ENCODE results near the gene BTN1A1.
"Not testable (repeated sequence)": the region's sequence is repeated elsewhere in the genome, so short reads cannot be mapped to it uniquely, and the experiment has no call there.

The BTN1A1 gene

DNA sequence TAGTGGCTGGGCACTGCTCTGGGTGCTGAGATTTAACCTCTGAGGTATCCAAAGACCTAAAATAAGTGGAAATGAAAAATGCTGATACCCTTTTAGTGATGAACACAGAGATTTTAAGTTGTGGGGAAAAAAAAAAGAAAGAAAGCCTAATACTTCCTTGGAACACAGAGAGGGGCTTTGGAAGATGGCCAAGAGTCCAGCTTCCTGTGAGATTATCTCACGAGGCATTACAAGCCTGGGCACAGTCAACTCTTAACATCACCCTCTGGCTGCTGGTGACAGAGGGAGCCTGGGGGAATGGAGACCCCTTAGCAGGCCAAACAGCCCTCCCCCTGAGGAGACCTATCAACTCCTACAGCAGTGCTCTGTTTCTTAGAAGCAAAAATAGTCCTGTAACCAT, 22.7 kb upstream of the BTN1A1 start:
- no peak for DNase-seq

DNA sequence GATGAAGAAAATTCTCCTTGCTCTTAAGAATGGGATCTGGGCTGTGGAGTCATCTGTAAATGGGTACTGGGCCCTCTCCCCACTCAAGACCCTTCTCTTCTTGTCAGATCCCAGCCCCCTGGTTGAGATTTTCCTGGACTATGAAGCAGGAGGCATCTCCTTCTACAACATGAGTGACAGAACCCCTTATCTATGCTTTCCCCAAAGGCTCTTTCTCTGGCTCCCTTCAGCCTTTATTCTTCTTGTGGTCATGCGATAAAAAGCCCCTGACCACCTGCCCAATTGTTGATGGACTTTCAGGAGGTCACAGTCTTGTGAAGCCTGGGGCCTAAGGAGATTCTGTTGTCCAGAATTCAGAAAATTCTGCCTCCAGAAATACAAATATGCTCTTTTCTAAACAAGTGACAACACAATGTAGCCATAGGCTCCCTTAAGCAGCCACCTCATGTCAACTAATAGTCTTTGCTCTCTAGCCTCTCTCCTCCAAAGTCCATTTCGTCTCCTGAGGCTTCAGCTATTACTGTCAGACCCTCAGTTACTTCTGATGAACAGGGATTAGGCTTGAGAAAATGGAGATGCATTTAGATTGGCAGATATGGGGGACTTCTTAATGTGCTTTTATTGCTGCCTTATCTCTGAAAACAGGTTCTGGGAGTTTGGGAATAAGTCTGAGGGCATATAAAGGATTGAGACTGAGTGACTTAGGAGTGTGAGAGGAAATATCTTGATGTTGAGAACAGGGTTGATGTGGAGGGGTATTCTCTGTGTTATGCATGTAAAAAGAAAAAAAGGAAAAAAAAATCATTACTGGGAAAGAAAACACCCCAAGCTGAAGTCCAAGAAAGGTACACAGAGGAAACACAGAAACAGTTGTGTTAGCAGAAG, 21.8 kb upstream of the BTN1A1 start:
- no peak for DNase-seq

GRCh38 chr6:26478985-26479278, 21.2 kb upstream of the BTN1A1 start:
- no peak for DNase-seq

- no peak for DNase-seq
Measured at GRCh38 chr6:26482338-26482737, 17.8 kb upstream of the BTN1A1 start.

GRCh38 chr6:26483727-26484126, 16.4 kb upstream of the BTN1A1 start:
- DNase-seq = no peak

GRCh38 chr6:26484161-26484560, 15.9 kb upstream of the BTN1A1 start:
- DNase-seq = no peak

GRCh38 chr6:26485112-26485780, 14.9 kb upstream of the BTN1A1 start:
- no peak for DNase-seq

DNA sequence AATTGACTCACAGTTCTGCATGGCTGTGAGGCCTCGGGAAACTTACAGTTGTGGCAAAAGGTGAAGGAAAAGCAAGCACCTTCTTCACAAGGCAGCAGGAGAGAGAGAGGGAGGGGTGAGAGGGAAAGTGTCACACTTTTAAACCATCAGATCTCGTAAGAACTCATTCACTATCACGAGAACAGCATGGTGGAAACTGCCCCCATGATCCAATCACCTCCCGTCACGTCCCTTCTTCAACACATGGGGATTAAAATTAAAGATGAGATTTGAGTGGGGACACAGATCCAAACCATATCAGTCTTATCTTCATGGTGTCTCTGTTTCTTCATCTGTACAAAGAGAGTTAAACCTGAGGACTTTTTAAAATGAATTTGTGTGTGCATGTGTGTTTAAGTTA, 13.7 kb upstream of the BTN1A1 start:
- no peak for DNase-seq

DNA sequence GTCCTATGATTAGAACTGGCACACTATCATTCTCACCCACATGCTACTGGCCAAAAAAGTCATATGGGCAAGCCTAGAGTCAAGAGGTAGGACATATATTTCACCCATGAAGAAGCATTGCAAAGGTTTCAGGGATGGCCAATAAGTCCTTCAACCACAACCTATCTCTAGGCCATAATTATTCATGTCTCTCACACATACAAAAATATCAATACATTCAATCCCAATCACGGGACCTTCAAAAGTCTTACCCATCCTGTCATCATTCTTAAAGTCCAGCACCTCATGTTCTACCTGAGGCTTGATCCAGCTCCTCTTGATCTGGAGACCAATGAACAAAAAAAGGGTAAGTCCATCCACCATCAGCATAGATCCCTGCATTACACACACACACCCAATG, 12.6 kb upstream of the BTN1A1 start:
- no peak for DNase-seq

DNA sequence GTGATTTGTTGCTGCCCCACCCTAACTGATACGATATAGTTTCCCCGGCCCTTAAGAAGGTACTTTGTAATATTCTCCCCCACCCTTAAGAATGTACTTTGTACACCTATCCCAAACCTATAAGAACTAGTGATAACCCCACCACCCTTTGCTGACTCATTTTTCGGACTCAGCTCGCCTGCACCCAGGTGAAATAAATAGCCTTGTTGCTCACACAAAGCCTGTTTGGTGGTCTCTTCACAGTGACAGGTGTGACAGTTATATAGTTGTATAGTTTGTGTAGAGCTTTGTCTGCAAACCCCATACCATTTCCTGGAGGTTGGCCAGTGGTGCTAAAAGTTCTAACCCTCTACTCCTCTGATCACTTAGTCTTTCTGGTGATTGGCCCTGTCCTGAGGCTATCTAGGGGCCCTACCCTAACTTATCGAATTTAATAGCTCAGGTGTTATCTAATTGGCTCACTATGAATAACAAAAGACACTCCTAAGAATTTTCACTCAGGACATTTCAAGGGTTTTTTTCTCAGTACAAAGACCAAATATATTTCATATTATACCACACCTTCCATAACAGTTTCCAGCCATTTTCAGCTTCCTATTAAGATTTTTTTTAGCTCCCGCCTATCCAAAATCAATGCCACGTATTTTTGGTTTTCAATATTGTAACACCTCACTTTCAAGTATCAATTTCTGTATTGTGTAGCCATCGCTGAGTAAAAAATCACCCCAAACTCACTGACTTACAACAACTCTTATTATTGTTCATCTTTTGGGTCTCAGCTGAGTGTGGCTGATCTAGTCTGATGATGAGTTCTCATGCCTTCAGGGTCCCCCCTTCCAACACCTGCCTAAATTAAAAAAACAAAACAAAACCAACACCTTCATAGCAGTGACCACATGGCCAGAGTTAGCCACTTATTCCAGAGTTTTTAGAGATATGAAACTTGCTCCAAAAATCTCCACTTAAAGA, 9.8 kb upstream of the BTN1A1 start:
- DNase-seq = peak; percentile 25

GRCh38 chr6:26491604-26492003, 8.5 kb upstream of the BTN1A1 start:
- DNase-seq = no peak

- DNase-seq = no peak
Measured at GRCh38 chr6:26493258-26493657, 6.8 kb upstream of the BTN1A1 start.

DNA sequence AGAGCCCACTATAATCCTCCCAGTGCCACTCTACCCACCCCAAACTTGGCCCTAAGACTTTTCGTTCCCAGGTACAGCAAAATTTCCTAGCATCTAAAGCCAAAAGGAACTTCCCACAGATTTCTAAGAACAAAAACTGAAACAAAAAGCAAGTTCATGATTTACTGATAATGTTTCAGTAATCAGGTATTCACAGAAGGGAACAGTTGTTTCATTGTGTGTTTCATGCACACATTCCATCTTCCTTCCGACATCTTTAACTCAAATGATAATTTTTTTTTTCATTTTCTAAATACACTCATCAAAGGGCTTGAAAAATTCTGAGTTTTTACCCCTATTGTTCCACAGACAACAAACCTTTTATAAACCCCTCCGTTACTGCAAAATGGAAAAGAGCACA, 6.0 kb upstream of the BTN1A1 start:
- DNase-seq = no peak

DNA sequence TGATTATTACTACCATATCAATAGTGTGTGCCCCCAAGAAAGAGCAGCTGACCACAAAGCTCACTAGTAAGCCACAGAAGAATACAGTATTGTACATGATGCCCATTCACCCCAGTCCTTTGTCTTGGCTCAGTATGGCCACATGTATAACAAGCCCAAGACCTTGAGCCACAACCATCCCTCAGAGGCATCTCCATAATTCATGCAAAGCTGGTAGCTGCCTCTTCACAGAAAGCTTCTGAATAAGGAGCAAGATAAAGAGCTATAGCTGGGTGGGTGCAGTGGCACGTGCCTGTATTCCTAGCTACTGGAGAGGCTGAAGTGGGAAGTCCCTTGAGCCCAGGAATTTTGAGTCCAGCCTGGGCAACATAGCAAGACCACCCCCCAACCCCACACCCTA, 4.8 kb upstream of the BTN1A1 start:
- DNase-seq = no peak

DNA sequence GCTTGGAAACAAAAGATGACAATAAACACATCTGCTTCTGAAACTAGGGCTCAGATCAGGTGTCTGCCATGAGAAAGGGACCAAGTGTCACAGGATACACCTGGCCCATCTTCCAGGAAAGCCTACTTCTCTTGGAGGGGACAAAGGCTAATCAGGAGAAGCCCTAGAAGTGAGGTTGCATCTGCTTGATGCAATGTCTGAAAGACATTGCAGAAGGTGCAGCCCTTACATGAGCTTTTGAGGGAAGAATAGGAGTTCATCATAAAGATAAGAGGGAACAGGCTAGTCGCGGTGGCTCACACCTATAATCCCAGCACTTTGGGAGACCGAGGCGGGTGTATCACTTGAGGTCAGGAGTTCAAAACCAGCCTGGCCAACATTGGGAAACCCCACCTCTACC, 2.5 kb upstream of the BTN1A1 start:
- DNase-seq = no peak

DNA sequence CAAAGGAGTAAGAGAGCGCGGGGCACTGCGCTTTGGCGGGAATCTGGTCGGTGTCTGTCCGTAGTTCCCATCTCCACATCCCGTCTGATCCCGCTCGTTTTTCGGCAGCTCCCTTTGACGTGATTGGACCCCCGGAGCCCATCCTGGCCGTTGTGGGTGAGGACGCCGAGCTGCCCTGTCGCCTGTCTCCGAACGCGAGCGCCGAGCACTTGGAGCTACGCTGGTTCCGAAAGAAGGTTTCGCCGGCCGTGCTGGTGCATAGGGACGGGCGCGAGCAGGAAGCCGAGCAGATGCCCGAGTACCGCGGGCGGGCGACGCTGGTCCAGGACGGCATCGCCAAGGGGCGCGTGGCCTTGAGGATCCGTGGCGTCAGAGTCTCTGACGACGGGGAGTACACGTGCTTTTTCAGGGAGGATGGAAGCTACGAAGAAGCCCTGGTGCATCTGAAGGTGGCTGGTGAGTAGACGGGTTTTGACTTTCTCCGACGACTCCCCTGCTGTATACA, 1.4 kb downstream of the BTN1A1 start:
- DNase-seq = peak; percentile 20

DNA sequence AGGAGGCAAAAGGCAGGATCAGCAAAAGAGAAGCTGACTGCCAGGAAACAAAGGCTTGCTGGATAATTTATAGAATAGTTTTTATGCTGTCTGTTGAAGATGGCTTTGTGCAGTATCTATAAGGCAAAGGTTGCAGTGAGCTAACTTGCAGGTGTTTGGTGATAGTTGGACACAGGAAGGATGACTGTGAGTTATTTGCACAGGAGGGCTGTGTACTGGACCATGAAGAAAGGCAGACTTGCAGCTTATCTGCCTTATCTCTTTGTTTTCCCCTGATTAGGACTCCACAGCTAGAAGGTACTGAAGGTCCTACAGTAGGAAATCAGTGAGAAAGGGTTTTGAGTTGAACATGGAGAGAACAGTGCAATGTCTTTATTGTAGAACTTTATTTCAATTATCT, 2.1 kb downstream of the BTN1A1 start:
- DNase-seq = no peak

DNA sequence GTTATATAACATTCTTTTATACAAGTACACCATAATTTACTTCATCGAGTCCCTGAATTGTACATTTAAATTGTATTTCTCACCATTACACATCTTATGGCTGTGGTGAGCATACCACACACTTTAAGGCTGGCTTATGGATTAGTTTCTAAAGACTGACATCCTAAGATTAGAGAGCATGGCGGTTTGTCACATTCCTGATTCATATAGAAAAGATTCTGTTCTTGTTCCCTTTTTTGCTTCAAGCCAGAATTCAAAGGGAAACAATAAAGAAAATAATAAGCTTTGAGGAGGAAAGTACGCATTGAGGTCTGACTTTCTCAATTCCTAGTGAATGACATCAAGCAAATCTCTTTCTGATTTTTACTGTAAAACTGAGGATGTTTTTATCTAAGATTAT, 2.5 kb downstream of the BTN1A1 start:
- DNase-seq = no peak

DNA sequence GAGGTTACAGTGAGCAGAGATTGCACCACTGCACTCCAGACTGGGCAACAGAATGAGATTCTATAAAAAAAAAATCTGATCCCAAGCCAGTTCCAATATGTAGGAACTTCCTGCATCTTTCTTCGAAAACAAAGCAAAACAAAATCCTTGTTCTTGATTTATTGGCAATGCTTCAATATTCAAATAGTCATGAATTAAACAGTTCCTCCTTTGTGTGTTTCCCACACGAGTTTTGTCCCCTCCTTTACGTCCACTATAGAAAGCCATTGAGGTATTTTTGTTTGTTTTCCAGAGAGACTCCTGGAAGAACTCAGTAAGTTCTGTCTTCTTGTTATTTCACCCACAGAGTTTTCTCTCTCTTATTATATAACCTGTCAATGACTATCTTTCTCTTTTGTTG, 7.6 kb downstream of the BTN1A1 start:
- DNase-seq = no peak

DNA sequence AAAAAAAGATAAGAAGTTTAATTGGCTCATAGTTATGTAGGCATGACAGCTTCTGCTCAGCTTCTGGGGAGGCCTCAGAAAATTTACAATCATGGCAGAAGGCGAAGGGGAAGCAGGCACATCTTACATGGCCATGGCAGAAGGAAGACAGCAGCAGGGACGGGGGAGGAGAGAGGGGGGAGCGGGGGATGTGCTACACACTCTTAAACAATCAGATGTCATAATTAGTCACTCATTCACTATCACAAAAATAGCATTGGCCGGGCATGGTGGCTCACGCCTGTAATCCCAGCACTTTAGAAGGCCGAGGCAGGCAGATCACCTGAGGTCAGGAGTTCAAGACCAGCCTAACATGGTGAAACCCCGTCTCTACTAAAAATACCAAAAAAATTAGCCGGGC, 10.9 kb downstream of the BTN1A1 start:
- DNase-seq = not testable (repeated sequence)

- DNase-seq = no peak
Measured at GRCh38 chr6:26514984-26515383, 14.9 kb downstream of the BTN1A1 start.

- DNase-seq = no peak
Measured at GRCh38 chr6:26516481-26517427, 16.7 kb downstream of the BTN1A1 start.
